GM21390 (cell line): ENCODE results near the gene PTPRG.
"Not testable (repeated sequence)": the region's sequence is repeated elsewhere in the genome, so short reads cannot be mapped to it uniquely, and the experiment has no call there.

ENCODE experiments used
- ATAC-seq: cut with Tn5 transposase; IDR thresholded peaks from one replicate; pipeline ENCODE4 v1.9.1; 2021; ENCODE audit not compliant: unreplicated experiment

PTPRG gene

DNA sequence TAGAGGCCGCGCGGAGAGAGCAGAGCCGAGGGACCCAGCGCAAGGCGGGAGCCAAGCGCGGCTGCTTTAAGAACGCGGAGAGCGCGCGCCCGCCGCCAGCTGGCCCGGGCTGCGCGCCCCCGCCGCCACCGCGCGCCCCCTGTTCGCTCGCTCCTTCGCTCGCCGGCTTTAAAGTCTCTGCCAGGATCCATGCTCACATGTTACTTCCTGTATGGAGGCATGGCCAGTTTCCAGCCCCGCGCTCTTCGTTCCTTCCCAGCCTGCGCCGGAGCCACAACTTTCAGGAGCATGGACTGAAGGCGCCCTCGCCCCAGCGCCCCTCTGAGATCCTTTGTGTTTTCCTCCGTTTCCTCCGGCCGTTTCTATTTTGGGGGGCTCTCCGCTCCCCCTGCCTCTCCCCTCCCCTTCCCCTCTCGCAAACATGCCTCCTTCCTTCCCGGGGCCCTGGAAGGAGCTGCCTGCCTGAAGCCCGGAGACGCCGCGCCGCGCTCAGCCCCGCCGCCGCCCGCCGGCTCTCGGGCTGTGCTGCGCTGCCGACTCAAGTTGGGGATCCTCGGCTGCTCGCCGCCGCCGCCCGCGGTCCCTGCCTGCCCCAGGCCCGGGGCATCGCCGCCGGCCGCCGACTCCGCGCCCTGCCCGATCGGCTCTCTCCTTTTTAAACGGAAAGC is at the start of gene PTPRG:
TSS of gene PTPRG (plus strand) at position 198 of the 668 bp plus-strand sequence. CDS start 717 bp downstream, outside the sequence.
- peak; percentile 55 for ATAC-seq

DNA sequence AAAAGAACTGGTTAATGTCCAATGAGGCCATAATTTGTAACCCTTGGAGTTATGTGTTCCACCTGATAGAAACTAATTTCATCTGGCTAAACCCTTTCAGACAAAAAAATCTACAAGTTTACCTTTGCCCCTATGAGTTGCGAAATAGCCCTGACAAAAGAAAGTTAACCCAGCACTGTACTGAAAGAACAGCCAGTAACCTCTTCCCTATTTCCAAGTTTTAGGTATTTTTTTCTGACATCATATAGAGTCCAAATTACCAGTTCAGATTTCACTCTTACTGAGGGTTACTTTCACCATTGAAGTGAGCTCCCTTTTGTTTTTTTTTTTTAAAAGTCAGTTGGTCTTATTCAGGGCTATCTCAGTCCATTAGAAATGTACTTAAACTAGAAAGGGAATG is 42.8 kb upstream of the PTPRG start:
- ATAC-seq, result no peak

DNA sequence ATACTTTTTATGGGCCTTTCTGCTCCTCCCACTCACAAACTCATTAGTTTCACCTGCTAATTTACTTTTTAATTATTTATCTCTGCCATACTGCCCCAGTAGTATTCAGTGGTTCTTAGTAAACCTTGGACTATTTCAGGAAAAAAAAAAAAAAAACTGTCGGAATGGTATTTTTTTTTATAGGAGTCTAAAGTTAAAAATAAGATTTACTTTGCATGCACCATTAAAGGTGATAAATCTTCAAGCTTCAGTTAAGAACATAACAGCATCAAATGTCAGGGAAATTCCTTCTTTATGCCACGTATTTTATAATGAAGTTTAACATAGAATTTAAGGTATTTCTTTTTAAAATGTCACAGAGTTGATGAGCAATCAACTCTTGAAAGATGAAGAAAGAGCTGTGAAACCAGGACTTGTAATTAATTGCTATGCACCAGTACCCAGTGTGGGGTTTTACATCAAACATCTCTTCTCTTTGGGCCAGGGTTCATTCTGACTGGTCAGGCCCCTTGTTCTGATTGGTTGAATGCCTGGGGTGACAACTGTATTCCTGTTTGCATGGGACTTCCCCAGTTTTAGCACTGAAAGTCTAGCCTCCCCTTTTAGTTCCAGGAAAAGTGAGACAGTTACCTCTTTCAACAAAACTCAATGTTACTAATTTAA is 40.3 kb upstream of the PTPRG start:
- ATAC-seq, result peak; percentile 95

DNA sequence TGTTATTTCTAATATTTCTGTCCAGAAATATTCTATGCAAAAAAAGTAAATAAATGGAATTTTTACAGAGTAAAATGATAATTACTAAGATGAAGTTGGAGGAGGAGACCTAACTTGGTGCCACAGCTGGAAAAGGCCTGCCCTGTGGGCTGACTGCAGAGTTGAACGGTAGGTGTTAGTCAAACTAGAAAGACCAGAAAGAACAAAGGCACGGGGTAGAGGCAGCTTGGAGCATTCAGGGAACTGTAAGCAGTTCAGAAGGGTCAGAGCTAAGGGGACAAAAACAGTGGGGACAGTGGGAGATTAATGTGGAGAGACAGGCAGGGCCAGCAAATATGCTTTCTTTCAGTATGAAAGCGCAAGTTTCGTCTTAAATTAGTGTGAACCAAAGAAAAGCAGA is 39.3 kb upstream of the PTPRG start:
- no peak for ATAC-seq

DNA sequence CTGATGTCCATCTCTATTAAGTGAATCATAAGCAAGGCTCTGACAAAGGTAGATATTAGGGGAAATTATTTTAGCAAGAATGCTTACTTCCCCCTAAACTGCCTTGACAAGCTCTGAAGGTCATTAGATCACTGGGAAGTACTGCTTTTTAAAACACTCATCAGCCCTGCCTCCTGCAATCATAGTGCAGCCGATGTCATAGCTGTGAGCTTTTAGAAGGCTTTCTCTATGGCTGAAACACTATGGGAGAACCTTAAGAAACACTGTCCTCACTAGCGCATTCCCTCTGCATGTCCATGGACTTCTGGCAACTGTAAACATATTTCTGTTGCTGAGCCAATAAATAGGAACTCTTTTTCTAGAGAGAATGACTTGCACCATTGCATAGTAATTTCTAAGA is 38.7 kb upstream of the PTPRG start:
- ATAC-seq, result no peak

DNA sequence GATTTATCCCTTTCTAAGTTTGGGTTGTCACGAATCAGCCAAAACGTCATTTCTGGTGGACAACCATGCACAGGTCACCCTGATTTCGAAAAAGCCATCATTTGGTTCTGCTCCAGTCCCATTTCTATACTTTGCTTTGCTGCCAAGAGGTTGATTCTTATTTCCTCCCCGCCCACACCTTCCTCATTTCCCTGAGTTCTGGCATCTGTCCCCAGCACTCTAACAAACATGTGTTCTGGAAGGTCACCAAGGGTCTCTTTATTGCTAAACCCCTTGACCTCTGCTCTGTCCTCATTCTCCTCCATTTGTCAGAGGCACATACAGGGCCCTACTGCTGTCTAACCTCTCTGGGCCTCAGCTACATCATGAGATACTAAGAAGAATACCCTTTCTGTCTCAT is 36.4 kb upstream of the PTPRG start:
- no peak for ATAC-seq

DNA sequence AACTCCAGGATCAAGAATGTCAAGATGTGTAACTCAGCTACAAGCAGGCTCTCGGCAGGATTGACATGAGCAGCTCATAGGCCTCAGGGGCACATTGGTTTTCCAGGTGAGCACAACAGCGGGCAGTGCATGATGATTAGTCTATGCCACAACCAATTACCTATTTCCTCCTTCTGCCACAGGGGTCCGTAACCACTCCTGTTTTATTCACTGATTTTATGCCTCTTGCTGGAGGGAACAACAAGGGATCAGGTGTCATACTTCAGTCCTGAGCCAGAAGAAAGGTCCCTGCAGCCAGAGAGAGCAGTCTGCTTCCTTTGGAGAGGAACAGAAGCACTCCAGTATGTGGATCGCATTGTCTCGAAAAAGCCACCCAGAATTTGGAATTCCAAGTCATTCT is 35.1 kb upstream of the PTPRG start:
- no peak for ATAC-seq

DNA sequence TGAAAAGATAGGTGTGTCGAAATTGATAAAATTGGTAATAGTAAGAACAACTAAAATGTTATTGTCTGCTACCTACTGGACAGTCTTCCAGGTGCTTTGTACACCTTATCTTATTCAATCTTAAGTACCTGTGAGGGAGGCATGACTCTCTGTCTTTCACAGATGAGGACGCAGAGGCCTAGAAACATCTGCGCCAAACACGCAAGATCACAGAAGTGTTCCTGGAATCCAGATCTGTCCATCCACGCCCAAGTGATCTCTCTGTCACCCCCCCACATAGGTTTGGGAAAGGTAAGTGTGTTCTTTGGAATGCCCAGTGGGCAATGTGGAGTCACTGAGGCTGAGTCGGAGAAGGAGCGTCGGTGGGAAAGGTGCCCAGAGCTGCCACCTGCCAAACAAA is 34.4 kb upstream of the PTPRG start:
- ATAC-seq, result no peak

DNA sequence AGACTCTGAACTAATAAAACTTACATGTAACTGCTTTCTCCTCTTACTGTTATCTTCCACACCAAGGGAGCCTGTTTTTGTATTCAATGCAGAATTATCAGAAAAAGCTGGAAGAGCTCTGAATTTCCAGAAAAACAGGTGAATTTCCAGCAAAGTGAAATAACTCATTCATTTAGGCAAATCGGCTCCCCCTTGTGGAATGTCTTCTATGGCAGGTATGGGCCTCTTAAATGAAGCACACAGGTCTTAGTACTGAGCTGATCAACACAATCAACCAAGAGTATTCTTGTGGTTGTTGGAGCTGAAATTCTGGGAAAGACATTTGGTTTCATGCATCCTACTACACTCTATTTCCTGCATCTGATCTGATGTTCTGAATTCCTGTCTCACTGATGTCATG is 31.0 kb upstream of the PTPRG start:
- no peak for ATAC-seq

DNA sequence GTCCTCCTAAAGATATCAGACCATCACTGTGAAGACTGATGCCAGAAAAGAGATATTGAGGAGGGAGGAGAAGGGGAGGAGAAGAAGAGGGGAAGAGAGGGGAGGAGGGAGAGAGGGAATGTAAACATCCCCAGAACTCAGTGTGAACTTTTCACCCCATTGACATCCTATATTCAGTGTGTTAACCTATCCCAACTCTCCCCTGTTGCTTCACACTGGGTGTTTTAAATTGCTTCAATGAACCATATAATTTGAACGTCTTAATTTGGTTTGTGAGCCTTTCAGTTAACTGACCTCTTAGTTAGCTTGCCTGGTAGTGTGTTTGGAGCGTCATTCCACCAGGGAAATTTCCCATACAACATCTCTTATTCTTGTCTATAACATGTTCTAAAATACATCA is 29.8 kb upstream of the PTPRG start:
- ATAC-seq, result no peak

DNA sequence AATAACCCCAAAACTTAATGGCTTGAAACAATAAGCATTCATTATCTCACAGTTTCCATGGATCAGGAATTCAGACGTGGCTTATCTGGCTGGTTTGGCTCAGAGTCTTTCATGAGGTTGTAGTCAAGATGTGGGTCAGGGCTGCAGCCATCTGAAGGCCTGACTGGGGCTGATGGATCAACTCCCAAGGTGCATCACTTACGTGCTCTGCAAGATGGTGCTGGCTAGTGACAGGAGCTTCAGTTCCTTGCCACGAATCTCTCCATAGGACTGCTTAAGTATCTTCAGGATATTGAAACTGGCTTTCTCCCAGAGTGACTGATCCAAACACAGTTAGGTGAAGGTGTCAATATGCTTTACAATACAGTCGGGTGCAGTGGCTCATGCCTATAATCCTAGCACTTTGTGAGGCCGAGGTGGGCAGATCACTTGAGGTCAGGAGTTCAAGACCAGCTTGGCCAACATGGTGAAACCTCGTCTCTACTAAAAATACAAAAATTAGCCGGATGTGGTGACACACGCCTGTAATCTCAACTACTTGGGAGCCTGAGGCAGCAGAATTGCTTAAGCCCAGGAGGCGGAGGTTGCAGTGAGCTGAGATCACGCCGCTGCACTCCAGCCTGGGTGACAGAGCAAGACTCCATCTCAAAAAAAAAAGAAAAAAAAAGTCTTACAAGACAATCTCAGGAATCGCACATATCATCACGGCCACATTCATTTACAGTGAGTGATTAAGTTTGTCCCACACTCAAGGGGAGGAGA is 28.5 kb upstream of the PTPRG start:
- ATAC-seq, result no peak

DNA sequence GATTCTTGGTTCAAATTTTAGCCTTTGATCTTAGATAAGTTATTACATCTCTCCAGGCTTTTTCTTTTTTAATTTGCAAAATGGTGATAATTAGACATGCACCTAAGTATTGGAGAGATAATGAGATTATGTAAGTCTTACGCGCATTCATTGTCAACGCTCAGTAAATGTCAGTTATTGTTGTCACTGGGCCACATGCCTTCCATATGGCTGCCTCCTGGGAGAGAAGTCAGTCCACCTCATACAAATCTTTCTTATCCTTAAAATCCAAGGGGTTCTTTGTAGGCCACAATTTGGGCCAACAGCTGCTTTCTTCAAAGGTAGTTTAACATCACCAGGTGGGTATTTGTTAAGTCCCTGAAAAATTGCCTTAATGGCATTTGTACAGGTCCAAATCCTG is 25.5 kb upstream of the PTPRG start:
- no peak for ATAC-seq

DNA sequence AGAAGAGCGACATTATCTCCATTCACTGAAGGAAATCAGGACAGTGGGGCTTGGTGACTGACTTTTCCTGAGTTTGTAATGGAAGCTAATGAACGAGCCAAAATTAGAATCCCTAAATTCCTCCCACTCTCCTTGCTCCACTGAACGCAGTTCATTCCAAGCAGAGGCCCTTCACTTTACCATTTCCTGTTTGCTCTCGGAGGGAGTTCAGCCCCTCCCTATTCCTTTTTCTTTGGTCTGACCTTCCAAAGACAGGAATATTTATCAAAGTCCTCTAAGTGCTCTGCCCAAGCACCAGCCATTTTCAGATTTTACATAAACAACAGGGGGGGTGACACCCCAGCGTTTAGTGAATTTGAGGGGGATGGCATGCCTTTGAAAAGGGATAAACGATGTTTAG is 24.0 kb upstream of the PTPRG start:
- no peak for ATAC-seq

DNA sequence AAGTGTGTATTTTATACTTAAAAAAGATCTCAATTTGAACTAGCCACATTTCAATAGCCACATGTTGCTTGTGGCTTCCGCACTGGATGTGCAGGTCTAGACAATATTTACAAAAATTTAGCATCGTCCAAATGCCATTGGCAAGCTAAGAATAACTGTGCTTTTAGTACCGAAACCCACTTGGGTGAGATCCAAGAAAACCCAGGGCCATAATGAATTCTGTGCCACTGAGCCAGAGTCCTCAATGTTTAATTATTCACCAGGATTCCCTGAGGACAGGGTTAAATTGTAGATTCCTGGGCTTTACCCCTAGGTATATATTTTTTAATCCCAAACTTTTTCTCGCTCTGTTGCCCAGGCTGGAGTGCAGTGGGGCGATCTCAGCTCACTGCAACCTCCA is 22.9 kb upstream of the PTPRG start:
- ATAC-seq, result no peak

DNA sequence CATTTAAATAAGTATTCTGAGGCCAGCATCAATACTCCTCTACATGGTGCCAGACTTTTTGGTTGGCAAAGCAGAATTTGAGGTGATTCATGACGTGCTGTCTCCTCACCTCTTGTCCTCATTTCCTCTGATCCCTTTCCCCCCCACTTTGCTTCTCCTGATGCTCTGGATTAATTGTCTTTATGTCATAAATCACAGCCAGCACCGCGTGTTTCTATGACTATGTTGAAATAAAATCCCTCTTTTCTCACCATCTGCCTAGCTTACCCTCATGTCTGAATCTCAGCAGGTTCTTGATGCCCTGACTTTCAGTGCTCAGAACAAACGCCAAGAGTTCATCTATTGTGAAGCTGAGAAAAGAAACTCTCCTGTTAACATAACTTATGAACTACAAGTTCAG is 19.7 kb upstream of the PTPRG start:
- ATAC-seq, result no peak

DNA sequence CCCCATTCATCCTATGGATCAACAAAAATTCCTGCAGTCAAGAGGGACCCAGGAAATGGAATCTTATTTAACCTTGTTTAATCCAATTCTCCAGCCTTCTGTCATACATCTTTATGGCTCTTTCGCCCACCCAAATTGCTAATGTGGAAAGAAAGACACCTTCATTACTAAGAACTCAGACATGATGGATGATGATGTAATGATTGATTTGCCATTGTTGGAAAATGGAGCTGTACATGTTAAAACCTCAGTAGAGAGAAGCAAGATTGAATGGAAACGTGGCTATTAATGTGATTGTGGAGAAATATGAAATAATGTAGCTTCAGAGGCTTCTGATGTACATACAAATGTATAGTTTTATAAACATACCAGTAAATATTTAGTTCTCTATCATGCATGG is 15.7 kb upstream of the PTPRG start:
- ATAC-seq, result no peak

DNA sequence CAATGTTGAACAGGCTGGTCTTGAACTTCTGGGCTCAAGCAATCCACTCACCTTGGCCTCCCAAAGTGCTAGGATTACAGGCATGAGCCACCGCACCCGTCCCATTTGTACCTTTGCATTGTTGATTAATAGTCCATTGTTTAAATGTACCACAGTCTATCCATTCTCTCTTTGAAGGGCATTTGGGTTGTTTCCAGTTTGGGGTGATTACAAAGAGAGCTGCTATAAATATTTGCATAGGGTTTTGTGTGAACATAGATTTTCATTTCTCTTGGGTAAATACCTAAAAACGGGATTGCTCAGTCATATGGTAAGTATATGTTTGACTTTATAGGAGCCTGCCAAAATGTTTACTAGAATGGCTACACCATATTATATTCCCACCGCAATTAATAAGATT is 13.7 kb upstream of the PTPRG start:
- no peak for ATAC-seq

DNA sequence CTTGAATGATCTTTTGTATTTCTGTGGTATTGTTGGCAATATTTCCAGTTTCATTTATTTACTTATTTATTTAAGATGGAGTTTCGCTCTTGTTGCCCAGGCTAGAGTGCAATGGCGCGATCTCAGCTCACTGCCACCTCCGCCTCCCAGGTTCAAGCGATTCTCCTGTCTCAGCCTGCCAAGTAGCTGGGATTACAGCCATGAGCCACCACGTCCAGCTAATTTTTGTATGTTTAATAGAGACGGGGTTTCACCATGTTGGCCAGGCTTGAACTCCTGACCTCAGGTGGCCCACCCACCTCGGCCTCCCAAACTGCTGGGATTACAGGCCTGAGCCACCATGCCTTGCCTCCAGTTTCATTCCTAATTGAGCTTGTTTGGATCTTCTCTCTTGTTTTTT is 8.7 kb upstream of the PTPRG start:
- not testable (repeated sequence) for ATAC-seq

DNA sequence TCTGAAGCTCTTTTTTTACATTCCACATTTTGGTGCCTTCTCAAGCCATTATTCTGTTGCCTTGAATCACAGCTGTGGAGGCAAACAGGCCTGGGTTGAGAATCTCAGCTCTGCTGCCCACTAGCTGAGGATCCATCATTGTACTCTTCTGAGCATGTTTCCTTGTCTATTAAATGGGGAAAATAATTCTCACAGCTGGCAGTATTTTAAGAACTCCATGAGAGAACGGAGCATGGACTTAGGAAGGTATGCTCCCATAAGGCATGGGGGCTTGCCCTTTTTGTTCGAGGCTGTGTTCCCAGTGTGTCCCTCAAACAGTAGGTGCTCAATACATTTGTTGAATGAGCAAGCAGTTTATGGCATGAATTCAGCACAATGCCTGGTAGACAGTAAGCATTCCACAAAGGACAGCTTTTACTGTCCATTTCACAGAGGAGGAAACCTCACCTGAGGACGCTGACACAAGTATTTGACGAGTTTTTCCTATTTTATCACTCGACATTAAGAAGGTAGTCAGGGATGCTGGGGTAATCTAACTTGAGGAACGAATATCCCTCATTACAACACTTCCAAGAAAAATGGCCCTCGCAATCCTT is 2.1 kb upstream of the PTPRG start:
- no peak for ATAC-seq

DNA sequence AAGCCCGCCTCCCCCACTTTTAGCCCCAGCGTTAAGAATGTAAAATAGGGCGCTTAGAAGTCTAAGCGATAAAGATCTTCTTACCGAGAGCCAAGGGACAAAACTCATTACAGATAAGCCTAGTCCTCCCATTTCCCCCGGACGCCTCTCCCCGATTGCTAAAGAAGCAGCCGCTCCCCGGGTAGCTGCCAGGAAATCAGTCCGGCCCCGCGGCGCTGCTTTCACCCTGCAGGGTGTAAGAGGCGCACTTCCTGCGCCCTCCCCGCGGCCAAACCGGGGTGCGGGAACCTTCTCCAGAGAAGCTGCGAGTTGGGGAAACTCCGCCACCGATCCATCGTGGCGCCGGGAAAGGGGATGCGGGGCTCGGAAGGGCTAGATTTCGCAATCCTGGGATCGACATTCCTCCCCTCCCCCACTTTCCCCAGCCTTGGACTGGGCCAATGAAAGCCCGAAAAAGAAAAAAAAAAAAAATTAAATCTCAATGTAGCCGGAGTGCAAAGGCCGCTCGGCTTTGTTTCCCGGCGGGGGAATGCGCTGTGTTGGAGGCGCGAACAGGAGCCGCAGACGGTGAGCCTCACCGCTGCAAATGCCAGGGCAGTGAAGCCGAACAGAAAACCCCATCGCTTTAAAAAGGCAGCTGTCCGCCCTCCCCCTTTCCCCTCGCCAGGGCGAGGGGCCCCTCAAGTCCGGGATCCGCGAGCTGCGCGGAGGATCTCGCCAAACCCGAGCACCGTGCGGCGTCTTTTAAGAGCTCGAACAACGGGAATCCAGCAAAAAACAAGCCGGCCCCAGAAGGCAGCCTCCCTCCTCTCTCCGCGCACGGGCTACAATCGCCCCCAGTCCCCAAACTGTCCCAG is 626 bp upstream of the PTPRG start:
- peak; percentile 47 for ATAC-seq
